ENCODE results near the gene ACMSD.

- no peak for TF ChIP-seq ZNF140 (CRISPR knock-in tag; IDR thresholded peaks at IDR 0.05)
- TF ChIP-seq BMI1 (IDR thresholded peaks at IDR 0.05; ENCODE audit: low read length), result no peak
- TF ChIP-seq ZNF274 (IDR thresholded peaks at IDR 0.05; ENCODE audit: borderline replicate concordance, low read depth, low read length), result no peak
- TF ChIP-seq PTRF (tag; IDR thresholded peaks at IDR 0.05), result no peak
- TF ChIP-seq ARID3A (IDR thresholded peaks at IDR 0.05; ENCODE audit: borderline replicate concordance, low read depth, low read length), result no peak
- no peak for TF ChIP-seq PKNOX1 (IDR thresholded peaks at IDR 0.05)
- no peak for TF ChIP-seq ZKSCAN1 (IDR thresholded peaks at IDR 0.05; ENCODE audit: low read depth, low read length)
- TF ChIP-seq CTCF (IDR thresholded peaks at IDR 0.05 in 2 of 3, conservative IDR thresholded peaks at IDR 0.05 in 1 of 3; ENCODE audit: insufficient read depth in 2 of 3, low read depth in 1 of 3, low read length in 3 of 3), result no peak
- TF ChIP-seq ILF3 (IDR thresholded peaks at IDR 0.05; ENCODE audit: borderline replicate concordance), result no peak
- TF ChIP-seq HMBOX1 (IDR thresholded peaks at IDR 0.05), result no peak
Observed at GRCh38 chr2:134862674-134863073, 24.3 kb downstream of the ACMSD start.
